ENCODE data around the gene POM121.
"Not testable (repeated sequence)": the region's sequence is repeated elsewhere in the genome, so short reads cannot be mapped to it uniquely, and the experiment has no call there.

DNA sequence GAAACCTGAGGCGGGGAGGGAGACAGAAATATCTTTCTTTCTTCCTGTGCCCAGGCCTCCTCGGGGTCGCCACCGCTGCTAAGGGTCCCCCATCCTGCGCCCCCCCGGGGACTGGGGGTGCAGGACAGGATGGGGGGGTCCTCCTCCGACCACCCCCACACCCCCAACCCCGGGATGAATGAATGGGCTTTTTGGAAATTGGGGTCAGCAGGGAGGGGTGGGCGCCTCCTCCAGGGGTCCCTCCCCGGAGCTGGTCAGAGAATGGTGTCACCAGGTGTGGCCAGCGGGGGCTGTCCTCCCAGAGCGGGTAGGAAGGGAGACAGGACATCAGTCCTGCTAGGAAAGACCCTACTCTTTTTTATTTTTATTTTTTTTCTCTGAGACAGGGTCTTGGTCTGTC is 51.5 kb downstream of the POM121 start:
- TF ChIP-seq, protein P1, sequence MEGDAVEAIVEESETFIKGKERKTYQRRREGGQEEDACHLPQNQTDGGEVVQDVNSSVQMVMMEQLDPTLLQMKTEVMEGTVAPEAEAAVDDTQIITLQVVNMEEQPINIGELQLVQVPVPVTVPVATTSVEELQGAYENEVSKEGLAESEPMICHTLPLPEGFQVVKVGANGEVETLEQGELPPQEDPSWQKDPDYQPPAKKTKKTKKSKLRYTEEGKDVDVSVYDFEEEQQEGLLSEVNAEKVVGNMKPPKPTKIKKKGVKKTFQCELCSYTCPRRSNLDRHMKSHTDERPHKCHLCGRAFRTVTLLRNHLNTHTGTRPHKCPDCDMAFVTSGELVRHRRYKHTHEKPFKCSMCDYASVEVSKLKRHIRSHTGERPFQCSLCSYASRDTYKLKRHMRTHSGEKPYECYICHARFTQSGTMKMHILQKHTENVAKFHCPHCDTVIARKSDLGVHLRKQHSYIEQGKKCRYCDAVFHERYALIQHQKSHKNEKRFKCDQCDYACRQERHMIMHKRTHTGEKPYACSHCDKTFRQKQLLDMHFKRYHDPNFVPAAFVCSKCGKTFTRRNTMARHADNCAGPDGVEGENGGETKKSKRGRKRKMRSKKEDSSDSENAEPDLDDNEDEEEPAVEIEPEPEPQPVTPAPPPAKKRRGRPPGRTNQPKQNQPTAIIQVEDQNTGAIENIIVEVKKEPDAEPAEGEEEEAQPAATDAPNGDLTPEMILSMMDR (conservative IDR thresholded peaks at IDR 0.05; ENCODE audit: low read length) = not testable (repeated sequence)
- not testable (repeated sequence) for TF ChIP-seq EZH2phosphoT487 (IDR thresholded peaks at IDR 0.05; ENCODE audit: borderline replicate concordance)
